K562 (cell line): ENCODE data around the gene IQCC. TPM values are rescaled to one million over a fixed set of nuclear protein-coding genes. Genes with fewer than 3 reads are reported as not detected.
A peak's percentile ranks its signal among the peaks of the same experiment; 100 is the strongest.

ENCODE experiments used
- BCLAF1 ChIP-seq, 2 experiments: fragments of 450-650 bp in 1 of 2; IDR thresholded peaks; 2 replicates each; pipeline ENCODE4 v1.6.1; 2011 to 2017; ENCODE audit warnings: low read depth in 2 of 2, antibody characterized with exemption in 1 of 2, borderline replicate concordance in 1 of 2, low read length in 1 of 2, mild to moderate bottlenecking in 1 of 2, mixed read lengths in 1 of 2; ENCODE audit not compliant: control insufficient read depth in 1 of 2
- CBX3 ChIP-seq, 2 experiments: IDR thresholded peaks; 1 replicate in 1 of 2; 2 replicates in 1 of 2; pipeline ENCODE4 v1.6.1; 2012; ENCODE audit warnings: inconsistent platforms in 2 of 2, low read length in 2 of 2, borderline replicate concordance in 1 of 2, control low read depth in 1 of 2
- KDM5B ChIP-seq: fragments of 200-600 bp; sonication (generic); IDR thresholded peaks from 2 replicates; pipeline ENCODE4 v1.6.1; 2012; ENCODE audit warnings: low read depth, mild to moderate bottlenecking, moderate library complexity, low read length, control low read depth, inconsistent platforms; ENCODE audit not compliant: insufficient replicate concordance
- MAZ ChIP-seq, 2 experiments: fragments of 450-650 bp in 1 of 2; sonication (generic) in 1 of 2; formaldehyde crosslinking; IDR thresholded peaks in 1 of 2; conservative IDR thresholded peaks in 1 of 2; 2 replicates each; pipeline versions ENCODE4 v1.4.0 to v1.5.0; 2020; ENCODE audit warnings: mild to moderate bottlenecking in 1 of 2, missing genetic modification reagents in 1 of 2
- MEIS2 ChIP-seq: fragments of 450-650 bp; IDR thresholded peaks from 2 replicates; pipeline ENCODE4 v1.6.1; 2014; ENCODE audit warnings: mild to moderate bottlenecking; ENCODE audit not compliant: partially characterized antibody
- NEUROD1 ChIP-seq: fragments of 150-350 bp; IDR thresholded peaks from 2 replicates; pipeline ENCODE4 v1.6.1; 2014; ENCODE audit warnings: borderline replicate concordance, low read length, low read depth; ENCODE audit not compliant: partially characterized antibody
- NFIC ChIP-seq: fragments of 450-650 bp; IDR thresholded peaks from 2 replicates; pipeline ENCODE4 v1.6.1; 2017; ENCODE audit warnings: mild to moderate bottlenecking, inconsistent platforms
- NR4A1 ChIP-seq, 2 experiments: fragments of 250-450 bp in 1 of 2; fragments of 450-650 bp in 1 of 2; sonication (Bioruptor Pico) in 1 of 2; IDR thresholded peaks; 2 replicates each; pipeline versions ENCODE4 v1.4.0 to v1.6.1; 2016 to 2020; ENCODE audit warnings: mild to moderate bottlenecking in 2 of 2, missing compliant biosample characterization in 1 of 2, missing genetic modification characterization in 1 of 2, moderate library complexity in 1 of 2
- NRF1 ChIP-seq, 2 experiments: fragments of 450-650 bp; IDR thresholded peaks in 1 of 2; conservative IDR thresholded peaks in 1 of 2; 2 replicates each; pipeline ENCODE4 v1.6.1; 2014; ENCODE audit warnings: mild to moderate bottlenecking in 2 of 2
- PML ChIP-seq: IDR thresholded peaks from 2 replicates; pipeline ENCODE4 v1.6.1; 2012; ENCODE audit warnings: low read length, inconsistent platforms
- POLR2A ChIP-seq: fragments of 450-650 bp; conservative IDR thresholded peaks from 2 replicates; pipeline ENCODE4 v1.6.1; 2016
- RBM22 ChIP-seq: fragments of 200-400 bp; formaldehyde crosslinking; IDR thresholded peaks from 2 replicates; pipeline ENCODE4 v1.6.1; 2018; ENCODE audit warnings: low read length, low read depth; ENCODE audit not compliant: poor library complexity, severe bottlenecking
- SMARCE1 ChIP-seq: fragments of 450-650 bp; IDR thresholded peaks from 2 replicates; pipeline ENCODE4 v1.7.1; 2016; ENCODE audit warnings: mild to moderate bottlenecking
- TBP ChIP-seq: optimal IDR thresholded peaks from 2 replicates; pipeline ENCODE3; 2011; ENCODE audit warnings: low read depth, low read length, improper control_type of control experiment
- TEAD1 ChIP-seq, 2 experiments: fragments of 450-650 bp in 1 of 2; sonication (generic) in 1 of 2; formaldehyde crosslinking; IDR thresholded peaks; 2 replicates each; pipeline versions ENCODE4 v1.4.0 to v1.8.0; 2020 to 2022; ENCODE audit warnings: mild to moderate bottlenecking in 2 of 2, missing genetic modification reagents in 1 of 2
- TEAD4 ChIP-seq, 2 experiments: sonication (generic) in 1 of 2; formaldehyde crosslinking in 1 of 2; IDR thresholded peaks; 2 replicates each; pipeline versions ENCODE4 v1.6.1 to v1.8.0; 2012 to 2022; ENCODE audit warnings: borderline replicate concordance in 1 of 2, inconsistent platforms in 1 of 2, low read length in 1 of 2, mild to moderate bottlenecking in 1 of 2, missing genetic modification reagents in 1 of 2
- TSC22D4 ChIP-seq: fragments of 450-650 bp; IDR thresholded peaks from 2 replicates; pipeline ENCODE4 v1.6.1; 2016; ENCODE audit warnings: missing genetic modification characterization, missing biosample characterization, control low read depth
- USF1 ChIP-seq: sonication (generic); formaldehyde crosslinking; IDR thresholded peaks from 2 replicates; pipeline ENCODE4 v1.9.0; 2022; ENCODE audit warnings: mild to moderate bottlenecking, missing genetic modification reagents
- ZBTB12 ChIP-seq: fragments of 250-450 bp; sonication (Bioruptor Pico); IDR thresholded peaks from 2 replicates; pipeline ENCODE4 v1.4.0; 2020
- ZBTB8A ChIP-seq: fragments of 450-650 bp; IDR thresholded peaks from 2 replicates; pipeline ENCODE4 v1.6.1; 2018; ENCODE audit warnings: mild to moderate bottlenecking, moderate library complexity; ENCODE audit not compliant: partially characterized antibody
- ZFX ChIP-seq: sonication (generic); formaldehyde crosslinking; IDR thresholded peaks from 2 replicates; pipeline ENCODE4 v1.8.0; 2022; ENCODE audit warnings: mild to moderate bottlenecking, missing genetic modification reagents, moderate library complexity
- polyA plus RNA-seq, 8 experiments: library from polyadenylated mRNA; depleted of rRNA in 4 of 8; stranded (reverse) in 5 of 8; unstranded in 3 of 8; fragments of >200 nt; fragmentation: Nextera tagmentation in 2 of 8; fragmentation: Illumina TruSeq in 1 of 8; extraction: Ambion mirVana in 2 of 8; extraction: Trizol in 1 of 8; gene quantifications; 2 replicates each; pipeline versions ENCODE4 v1.2.1 to v1.2.3, GENCODE V29; 2011 to 2014; ENCODE audit warnings: inconsistent platforms in 1 of 8, missing spikeins in 1 of 8
- total RNA-seq, 7 experiments: library from RNA; depleted of rRNA in 6 of 7; stranded (reverse); fragments of >200 nt in 6 of 7; fragmentation: Illumina TruSeq in 2 of 7; extraction: Trizol in 2 of 7; gene quantifications; 2 replicates each; pipeline versions ENCODE4 v1.2.1 to v1.2.3, GENCODE V29; 2011 to 2021; ENCODE audit warnings: low replicate concordance in 1 of 7

The IQCC gene
- total and polyA plus RNA-seq, 9 of the 15 experiments (the other 6 are each of a cell fraction or from before 2014, with no cell fraction given), result 8.1 to 16.5 (median 10.7) TPM

DNA sequence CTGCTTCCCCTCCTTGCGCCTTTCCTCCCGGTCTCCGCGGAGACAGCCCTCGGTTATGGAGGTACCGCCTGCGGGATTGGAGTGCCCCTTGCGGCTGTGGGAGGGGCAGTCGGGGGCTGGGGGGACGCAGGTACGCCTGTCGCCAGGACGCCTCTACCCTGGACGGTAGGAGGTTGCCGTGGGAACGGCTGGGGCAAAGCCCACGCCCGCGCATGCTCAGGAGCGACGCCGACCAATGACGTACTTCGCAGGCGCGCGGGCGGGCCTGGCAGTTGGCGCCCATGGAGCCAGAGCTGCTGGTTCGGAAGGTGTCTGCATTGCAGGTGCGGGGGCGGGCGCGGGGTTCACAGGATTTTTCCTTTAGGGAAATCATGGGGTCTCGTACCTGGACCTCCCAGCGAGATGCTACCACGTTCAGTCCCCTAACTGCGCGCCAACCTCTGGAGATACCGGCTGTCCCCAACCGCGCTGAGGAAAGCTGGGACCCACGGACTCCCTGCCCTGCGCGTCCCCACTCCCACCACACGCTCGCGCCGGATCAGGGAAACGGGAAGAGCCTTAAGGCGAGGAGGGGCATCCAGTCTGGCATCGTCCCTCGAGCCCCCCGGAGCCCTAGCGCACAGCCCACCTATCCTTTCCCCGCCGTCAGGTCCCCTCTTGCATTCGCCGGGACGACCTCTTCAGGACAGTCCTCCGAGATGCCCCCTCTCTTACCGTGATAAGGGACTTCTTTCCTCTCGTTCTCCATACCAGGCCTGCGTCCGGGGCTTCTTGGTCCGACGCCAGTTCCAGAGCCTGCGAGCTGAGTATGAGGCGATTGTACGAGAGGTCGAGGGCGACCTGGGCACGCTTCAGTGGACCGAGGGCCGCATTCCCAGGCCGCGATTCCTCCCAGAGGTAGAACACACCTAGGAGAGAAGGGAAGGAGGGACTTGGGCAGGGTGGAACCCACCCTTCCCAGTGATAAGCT, at the start of gene IQCC (continued):
- TF ChIP-seq ZBTB12 (peak; percentile 92), MAZ (CRISPR knock-in tag; conservative IDR thresholded peaks at IDR 0.05 in 1 of 2, IDR thresholded peaks at IDR 0.05 in 1 of 2) (0 out of 4 replicates have a peak, but pooled peaks of 1 of the 2 experiments have one; percentile 63), RBM22 (peak; percentile 95), NEUROD1 (peak; percentile 77), NRF1 (conservative IDR thresholded peaks at IDR 0.05 in 1 of 2, IDR thresholded peaks at IDR 0.05 in 1 of 2) (peak; percentile 98), ZFX (CRISPR knock-in tag) (peak; percentile 96), PML (peak; percentile 84), ZBTB8A (no peak), TSC22D4 (tag) (no peak), POLR2A (peak; percentile 94), TEAD1 (CRISPR knock-in tag; IDR thresholded peaks at IDR 0.05) (peak in 1 of 2 experiments; percentile 83; a peak in 2 of 4 replicates), KDM5B (peak; percentile 84), BCLAF1 (IDR thresholded peaks at IDR 0.05; ENCODE audit: borderline replicate concordance in 1 of 2, control insufficient read depth in 1 of 2, low read depth in 2 of 2, low read length in 1 of 2) (no peak), NFIC (peak; percentile 43), TEAD4 (IDR thresholded peaks at IDR 0.05; ENCODE audit: low read length) (no peak), TEAD4 (CRISPR knock-in tag; IDR thresholded peaks at IDR 0.05; ENCODE audit: borderline replicate concordance) (no peak; the same call in 1 of the 2 replicates), CBX3 (IDR thresholded peaks at IDR 0.05; ENCODE audit: borderline replicate concordance in 1 of 2, low read length in 2 of 2) (peak in 1 of 2 experiments; percentile 25; a peak in 1 of 3 replicates), TBP (peak; percentile 71), MEIS2 (peak; percentile 87), SMARCE1 (peak; percentile 56; the same call in 1 of the 2 replicates), USF1 (CRISPR knock-in tag) (peak; percentile 64; the same call in 1 of the 2 replicates), NR4A1 (CRISPR knock-in tag; IDR thresholded peaks at IDR 0.05) (no peak; the same call in 1 of the 2 replicates), NR4A1 (tag; IDR thresholded peaks at IDR 0.05) (no peak)
